Activated CD4-positive, alpha-beta T cell treated with anti-CD3 and anti-CD28 coated beads for 4 hours (primary cell): ENCODE results near the gene IL17B.
A peak's percentile ranks its signal among the peaks of the same experiment; 100 is the strongest.

Experiments
- DNase-seq, 2 donors: peaks; one replicate each; pipeline ENCODE4 v3.0.0-alpha.2; 2020

IL17B gene

GRCh38 chr5:149375434-149375833 lies 3.7 kb downstream of the IL17B start:
- no peak for DNase-seq

GRCh38 chr5:149374801-149375200 lies 4.3 kb downstream of the IL17B start:
- DNase-seq: no peak

DNA sequence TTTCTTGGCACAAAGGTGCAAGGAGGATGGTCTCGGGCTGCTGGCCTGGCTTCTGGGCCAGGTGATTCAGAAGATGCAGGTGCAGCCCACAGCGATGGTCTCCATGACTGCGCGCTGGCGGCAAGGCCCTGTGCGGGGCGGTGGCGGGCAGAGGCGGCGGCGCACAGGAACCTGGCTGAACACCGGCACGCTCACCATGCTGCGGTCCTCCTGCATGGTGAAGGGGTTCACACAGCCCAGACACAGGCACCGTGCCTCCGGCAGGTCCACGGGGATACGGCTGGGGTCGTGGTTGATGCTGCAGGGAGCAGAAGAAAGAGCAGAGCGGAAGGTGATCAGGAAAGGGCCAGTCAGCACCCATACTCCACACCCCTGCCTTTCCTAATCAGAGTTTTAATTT lies 4.8 kb downstream of the IL17B start:
- DNase-seq: no peak

- no peak for DNase-seq
Observed at GRCh38 chr5:149372932-149373331, 6.2 kb downstream of the IL17B start.

DNA sequence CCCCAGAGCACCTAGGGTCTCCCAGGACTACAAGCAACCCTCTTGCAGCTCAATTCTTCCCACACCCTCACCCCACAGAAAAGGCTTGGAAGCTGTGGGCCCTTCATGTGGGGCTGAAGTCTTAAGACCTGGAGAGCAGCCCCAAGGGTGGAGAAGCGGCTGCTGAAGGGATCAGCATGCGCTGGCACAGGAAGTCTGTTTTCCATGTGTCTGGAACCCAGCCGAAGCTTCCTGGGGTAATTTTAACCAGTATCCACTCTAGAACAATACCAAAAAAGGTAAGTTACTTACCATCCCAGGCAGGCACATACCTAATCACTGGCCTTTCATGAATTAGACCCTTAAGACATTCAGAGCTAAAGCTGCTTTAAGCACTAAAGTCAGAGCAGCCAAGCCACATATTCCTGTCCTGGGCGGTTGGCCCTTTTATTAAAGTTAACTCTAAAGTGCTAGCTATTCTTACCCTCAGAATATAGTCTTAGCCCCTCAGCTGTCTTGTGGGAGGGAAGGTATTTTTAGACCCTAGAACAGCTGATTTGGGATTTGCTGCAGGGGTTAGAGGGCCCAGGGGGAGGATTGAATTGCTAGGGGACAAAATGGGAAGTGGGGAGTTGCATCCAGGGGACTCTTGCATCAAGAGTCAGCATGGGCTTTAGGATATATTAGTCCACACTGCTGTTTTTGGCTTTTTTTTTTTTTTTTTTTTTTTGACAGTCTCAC lies 6.9 kb downstream of the IL17B start:
- DNase-seq: no peak

GRCh38 chr5:149371296-149371962 lies 7.7 kb downstream of the IL17B start:
- DNase-seq: peak; percentile 70 to 77

DNA sequence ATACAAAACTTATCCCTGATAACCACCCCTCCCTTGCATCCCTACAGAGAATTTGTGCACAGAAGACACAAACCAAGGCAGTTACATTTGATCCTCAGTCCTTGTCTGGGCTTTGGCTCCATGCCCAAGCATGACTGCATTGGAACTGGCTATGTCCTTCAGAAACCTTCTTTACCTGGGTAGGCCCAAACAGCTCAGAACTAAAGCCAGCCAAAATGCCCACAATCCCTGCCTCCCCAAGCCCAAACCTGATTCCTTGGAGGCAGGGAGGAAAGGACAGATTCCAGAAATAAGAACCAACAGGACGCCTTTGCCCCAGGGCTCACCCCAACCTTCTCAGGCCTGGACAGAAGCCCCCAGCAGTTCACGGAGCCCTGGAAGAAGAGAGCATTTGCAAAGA lies 8.2 kb downstream of the IL17B start:
- DNase-seq: no peak

GRCh38 chr5:149367972-149368645 lies 11.0 kb downstream of the IL17B start:
- no peak for DNase-seq

GRCh38 chr5:149367249-149367971 lies 11.7 kb downstream of the IL17B start:
- peak; percentile 40 to 67 for DNase-seq

- no peak for DNase-seq
Observed at GRCh38 chr5:149366169-149366729, 12.8 kb downstream of the IL17B start.

DNA sequence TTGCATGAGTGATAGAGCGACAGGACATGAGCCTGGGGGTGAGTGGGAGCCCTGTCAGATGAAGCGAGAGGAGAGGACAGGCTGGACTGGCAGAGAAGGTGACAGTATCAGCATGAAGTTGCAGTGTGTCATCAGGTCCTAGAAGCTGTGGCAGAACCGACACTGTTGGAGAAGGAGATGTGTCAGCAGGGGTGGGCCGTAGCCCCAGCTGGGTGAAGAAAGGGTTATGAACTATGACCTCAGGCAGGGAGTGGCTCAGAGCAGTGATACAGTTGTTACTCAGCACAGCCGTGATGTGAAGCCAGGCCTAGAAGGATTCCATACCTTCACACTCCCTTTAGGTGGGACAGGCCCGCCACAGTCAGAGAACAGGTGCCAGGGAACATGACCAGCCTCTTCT lies 13.7 kb downstream of the IL17B start:
- no peak for DNase-seq

DNA sequence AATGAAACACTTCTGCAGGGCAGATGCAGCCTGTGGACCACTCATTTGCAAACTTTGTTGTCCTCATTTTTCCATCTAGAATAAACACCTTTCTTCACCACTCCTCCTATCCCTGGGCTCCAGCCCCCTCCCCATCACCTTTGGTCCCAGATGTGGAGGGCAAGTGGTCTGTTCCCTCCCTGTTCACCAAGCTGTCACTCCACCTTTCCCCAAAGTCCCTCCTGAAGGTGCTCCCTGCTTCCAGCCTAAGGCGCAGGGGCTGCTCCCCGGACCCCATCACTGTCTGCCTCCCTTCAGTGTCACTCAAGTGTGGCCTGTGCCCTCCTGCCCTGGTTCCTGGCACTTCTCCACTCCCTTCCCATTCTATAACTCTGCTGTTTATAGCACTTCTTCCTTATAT lies 14.4 kb downstream of the IL17B start:
- DNase-seq: no peak

DNA sequence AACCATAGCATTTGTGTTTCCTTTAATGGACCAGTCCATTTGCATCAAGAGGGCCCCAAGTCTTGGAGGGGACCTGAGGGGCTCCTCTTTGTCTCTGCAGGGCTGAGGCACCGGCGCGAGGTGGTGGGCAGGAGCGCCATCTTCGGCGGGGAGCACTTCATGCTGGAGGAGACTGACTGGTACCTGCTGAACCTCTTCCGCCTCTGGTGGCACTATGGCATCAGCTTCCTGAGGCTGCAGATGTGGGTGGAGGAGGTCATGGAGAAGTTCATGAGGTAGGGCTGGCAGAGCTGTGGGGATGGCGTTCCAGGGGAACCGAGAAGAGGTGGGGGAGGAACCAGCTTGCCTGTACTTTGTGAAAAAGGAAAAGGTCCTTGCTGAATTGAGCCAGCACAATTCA lies 15.2 kb downstream of the IL17B start:
- DNase-seq: no peak

- DNase-seq: no peak
Observed at GRCh38 chr5:149363358-149363757, 15.7 kb downstream of the IL17B start.

GRCh38 chr5:149362541-149362940 lies 16.6 kb downstream of the IL17B start:
- DNase-seq: no peak

- no peak for DNase-seq
Observed at GRCh38 chr5:149360272-149360671, 18.8 kb downstream of the IL17B start.

DNA sequence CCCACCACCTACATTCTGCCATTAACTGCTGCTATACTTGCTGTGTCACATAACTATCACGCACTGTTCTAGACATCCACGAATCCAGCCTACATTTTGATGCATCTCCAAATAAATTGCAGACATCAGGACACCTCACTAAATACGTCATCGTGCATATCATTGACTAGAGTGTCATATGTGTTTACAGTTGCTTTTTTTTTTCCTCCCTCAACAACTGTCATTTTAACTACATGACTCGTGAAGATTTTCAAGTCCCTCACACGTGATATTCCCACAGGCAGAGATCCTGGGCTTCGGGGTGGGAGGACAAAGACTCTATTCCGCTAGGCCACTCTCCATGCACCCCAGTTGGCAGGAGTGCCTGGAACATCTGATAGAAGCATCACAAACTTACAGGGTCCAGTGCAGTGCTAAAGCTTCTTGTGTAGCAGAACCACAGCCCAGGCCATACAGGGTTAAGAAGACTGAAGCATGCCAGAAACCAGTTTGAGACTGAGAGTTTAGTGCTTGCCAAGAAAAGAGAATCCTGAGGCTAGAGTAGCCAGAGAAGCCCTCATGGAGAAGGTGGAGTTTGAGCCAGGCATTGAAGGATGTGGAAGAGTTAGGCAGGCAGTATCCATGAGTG lies 20.1 kb downstream of the IL17B start:
- DNase-seq: no peak

DNA sequence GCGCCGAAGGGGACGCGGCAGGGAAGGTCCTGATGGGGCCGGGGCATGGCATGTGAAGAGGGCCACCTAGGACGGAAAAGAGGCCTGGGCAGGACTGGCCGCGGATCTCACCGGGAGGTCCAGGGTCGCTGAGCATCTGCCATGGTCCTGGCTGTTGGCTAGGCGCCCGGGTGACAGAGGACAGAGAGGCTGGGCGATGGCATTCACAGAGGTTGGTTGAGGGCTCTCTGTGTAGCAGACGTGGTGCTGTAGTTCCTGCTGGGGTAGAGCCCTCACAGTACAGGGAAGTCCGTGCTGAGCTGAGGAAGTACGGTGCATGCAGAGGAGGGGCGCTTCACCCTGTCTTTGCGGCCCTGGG lies 20.8 kb downstream of the IL17B start:
- DNase-seq: peak; percentile 23 to 25

DNA sequence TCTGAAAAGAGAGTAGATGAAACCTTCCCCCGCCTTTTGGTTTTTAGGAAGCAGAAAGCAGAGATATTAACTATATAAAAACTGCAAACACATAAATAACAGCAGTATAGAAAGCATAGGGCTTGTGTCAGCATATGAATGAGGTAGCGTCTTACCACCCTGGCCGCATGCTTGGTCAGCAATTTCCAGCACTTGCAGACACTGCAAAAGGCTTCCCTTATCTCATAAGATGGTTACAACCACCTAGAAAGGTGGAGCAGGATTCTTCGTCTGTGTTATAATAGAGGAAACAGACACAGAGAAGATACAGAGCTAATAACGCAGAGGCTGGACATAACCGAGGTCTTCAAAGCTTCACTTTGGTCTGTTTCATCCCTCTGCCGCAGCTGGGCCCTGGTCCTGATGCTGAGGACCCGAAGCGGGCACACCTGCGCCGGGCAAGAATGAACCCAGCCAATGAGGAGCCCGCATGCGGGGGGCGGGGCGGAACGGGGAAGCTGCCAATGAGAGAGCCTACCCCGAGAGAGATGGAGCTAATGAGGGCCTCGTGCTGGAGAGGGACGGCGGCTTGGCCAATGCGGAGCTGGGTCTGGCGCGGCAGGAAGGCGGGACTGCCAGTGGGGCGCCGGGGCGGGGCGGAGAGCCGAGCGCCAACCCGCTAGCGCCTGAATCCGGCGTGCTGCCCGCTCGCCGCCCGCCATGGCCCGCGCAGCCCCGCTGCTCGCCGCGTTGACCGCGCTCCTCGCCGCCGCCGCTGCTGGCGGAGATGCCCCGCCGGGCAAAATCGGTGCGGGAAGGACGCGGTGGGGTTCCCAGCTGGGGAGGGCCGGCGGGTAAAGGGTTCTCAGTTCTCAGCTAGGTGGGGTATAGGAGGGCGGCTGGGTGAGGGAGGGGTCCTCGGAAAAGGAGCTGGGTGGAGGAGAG lies 21.5 kb downstream of the IL17B start, which contains the start of gene PCYOX1L:
TSS of gene PCYOX1L (plus strand) at position 677 of the 924 bp plus-strand sequence. CDS start at position 700, 23 bp downstream.
- DNase-seq: peak; percentile 87 to 98

- DNase-seq: no peak
Observed at GRCh38 chr5:149356391-149356790, 22.7 kb downstream of the IL17B start.

GRCh38 chr5:149355688-149356087 lies 23.4 kb downstream of the IL17B start:
- DNase-seq: no peak
